GM18858 (cell line): Measurements from ENCODE around the gene IL1RAP.
"Not testable (repeated sequence)": the region's sequence is repeated elsewhere in the genome, so short reads cannot be mapped to it uniquely, and the experiment has no call there.

ENCODE experiments used
- ATAC-seq: cut with Tn5 transposase; IDR thresholded peaks from one replicate; pipeline ENCODE4 v1.9.1; 2021; ENCODE audit not compliant: unreplicated experiment

The IL1RAP gene, protein sequence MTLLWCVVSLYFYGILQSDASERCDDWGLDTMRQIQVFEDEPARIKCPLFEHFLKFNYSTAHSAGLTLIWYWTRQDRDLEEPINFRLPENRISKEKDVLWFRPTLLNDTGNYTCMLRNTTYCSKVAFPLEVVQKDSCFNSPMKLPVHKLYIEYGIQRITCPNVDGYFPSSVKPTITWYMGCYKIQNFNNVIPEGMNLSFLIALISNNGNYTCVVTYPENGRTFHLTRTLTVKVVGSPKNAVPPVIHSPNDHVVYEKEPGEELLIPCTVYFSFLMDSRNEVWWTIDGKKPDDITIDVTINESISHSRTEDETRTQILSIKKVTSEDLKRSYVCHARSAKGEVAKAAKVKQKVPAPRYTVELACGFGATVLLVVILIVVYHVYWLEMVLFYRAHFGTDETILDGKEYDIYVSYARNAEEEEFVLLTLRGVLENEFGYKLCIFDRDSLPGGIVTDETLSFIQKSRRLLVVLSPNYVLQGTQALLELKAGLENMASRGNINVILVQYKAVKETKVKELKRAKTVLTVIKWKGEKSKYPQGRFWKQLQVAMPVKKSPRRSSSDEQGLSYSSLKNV

DNA sequence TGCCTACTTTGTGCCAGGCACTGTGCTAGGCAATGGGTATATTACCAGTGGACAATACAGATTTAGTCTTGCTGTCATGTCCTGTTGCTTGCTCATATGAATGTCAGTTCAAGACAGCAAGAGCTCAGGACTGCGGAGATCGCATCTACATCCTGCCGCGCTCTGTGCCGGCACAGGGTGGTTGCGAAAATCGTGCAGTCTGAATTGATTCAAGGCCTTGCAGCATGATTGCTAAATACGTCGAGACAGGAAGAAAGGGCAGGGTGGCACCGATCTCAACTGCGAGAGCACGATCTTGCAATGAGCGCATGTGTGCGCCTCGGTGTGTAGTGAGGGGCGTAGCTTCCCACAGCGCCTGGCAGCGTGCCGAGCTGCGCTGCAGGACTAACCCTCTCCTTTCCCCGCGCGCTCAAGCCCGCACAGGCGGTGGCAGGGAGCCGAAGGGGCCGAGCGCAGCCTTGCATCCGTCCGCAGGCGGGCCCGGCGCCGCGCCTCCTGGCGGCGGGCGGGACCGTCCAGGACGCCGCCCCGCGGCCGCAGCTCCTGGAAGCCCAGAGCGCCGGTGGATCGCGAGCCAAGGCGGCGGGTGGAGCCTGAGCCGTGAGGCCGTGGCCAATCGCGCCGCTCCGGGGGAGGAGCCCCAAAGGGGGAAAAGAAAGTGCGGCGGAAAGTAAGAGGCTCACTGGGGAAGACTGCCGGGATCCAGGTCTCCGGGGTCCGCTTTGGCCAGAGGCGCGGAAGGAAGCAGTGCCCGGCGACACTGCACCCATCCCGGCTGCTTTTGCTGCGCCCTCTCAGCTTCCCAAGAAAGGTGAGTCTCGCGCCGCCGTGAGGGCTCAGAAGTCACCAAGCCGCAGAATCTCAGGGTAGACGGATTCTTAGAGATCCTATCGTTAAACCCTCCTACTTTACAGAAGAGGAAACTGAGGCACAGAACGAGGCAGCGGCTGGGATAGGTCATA lies at the start of gene IL1RAP:
Gene IL1RAP, plus strand, starts transcription at position 677 of the 962 bp plus-strand sequence. CDS start 50,205 bp downstream, outside the sequence.
- ATAC-seq = peak; percentile 98

DNA sequence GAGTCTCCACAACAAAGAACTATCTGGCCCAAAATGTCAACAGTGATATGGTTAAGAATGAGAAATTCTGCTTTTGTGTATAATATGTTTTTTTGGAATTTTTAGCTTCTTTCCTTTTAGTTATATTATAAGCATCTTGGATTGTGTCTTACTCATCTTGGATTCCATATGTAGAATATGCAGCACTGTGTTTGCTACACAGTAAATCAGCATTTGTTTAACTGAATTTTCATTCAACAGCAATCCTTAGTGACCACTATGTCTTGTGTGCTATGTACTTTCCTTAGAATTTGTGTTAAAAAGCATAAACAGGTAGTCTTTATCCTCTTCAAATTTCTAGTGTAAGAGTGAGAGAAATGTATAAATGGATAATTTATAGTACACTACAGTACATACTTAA lies 46.0 kb upstream of the IL1RAP start:
- ATAC-seq = no peak

DNA sequence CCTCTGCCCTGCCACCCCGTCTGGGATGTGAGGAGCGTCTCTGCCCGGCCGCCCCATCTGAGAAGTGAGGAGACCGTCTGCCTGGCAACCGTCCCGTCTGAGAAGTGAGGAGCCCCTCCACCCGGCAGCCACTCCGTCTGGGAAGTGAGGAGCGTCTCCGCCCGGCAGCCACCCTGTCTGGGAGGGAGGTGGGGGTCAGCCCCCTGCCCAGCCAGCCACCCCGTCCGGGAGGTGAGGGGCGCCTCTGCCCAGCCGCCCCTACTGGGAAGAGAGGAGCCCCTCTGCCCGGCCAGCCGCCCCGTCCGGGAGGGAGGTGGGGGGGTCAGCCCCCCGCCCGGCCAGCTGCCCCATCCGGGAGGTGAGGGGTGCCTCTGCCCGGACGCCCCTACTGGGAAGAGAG lies 40.6 kb upstream of the IL1RAP start:
- ATAC-seq = not testable (repeated sequence)

DNA sequence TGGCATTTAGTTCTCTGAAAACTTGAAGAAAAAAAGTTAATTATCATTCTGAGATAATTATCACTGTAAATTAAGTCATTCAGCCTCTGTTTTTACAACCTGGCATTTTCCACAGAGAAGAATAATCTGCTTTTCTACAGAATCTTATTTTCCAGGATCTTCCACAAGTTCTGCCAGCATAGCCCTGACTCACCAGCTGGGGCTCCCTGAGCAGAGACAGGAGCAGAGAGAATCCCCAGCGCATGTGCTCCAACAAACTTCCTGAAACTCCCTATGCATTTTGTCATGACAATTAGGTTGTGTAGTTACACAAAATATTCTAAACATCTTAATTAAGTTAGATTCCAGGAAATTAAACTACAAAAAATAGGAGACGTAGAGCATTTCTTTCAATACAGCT lies 32.1 kb upstream of the IL1RAP start:
- no peak for ATAC-seq

DNA sequence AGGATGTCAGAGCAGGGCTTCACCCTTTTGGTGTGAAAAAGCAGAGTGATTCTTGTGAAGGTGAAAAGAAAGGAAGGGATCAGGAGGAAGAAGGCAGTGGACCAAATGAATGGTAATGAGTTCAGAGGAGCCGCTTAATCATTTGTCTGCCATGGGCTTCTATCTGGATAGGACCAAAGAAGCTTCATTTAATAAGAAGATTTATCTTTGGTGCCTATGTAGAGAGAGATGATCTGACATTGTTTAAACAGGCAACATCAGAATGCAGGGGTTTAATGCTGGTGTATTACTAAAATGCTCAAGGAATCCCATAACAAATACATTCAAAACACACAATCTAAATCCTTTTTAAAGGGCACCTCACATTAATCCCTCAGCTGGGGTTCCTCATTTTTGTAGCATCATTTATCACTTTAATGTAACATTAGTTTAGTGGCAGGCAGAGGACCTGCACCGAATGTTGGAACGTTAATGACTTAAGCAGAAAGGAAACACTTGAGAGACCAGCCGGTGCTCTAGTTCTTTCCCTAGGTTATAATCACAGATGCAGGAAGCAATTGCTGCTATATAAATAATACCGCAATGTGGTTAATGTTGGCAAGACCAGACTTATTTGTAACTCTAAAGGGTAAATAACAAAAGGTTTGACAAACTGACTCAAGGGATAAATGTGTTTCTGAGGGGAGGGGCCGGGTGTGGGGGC lies 27.9 kb upstream of the IL1RAP start:
- ATAC-seq = no peak

DNA sequence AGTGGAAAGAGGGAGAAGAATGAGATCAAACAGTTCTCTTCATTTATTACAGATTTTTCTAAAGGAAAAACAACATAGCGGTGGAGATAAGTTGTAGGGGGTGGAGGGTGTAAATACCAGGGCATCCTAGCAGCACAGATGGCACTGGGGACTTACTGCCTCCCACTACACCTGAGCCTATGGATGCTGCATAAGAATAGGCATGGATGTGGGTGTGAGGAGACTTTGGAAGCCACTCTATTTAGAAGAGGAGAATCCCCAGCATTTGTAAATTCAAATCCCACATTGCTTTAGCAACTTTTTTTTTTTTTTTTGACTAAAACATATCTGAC lies 27.4 kb upstream of the IL1RAP start:
- ATAC-seq = no peak

DNA sequence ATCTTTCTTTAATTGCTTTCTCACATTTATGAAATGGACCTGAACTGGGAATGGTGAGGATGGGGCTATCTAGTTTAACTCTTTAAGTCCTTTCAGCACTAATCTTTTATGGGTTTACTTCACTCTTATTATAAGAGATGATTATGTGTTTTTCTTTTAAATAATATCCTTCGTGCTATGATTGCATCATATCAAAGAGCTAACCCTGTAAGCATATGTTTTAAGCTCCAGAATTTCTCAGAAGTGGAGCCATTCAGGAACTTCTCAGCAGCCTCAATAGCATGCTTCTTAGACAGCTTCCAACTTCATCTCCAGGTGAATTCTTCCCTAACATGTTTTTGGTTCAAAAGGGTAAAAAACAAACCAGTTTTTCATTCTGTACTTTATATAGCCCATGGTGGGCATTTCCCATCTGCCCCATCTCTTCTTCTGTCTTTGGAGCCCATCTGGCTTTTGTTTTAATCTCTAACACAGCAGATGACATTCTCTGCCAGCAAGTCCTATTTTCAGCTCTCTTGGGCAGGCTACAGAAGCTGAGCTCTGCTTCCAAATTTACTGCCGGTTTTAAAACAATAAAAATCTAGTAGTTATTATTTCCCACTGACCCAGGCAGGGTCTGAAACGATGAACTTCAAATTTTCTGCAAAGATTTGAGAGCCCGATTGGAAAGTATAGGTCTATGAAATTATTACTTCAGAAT lies 26.8 kb upstream of the IL1RAP start:
- ATAC-seq = no peak

DNA sequence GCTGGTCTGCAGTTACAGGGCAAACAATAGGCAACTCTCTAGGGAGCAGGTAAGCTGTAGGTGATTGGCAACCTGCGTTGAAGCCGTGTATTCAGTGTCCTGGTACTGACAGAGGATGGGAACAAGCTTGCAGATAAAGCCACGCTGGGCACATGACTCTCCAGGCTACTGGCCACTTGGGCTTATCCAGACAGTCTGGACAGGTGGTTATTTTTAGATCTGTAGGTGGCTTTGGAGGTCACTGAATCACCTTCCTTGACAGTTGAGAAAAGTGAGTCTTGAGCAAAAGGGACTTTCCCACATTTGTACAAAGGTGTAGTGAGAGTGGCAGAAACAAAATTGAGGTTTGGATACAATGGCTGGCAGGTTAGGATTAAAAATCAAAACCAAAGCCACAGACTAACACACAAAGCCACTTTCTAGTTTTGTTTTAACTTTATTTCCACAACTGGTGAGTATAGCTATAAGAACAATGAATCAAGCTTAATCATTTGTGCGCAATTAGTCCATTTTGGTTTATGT lies 22.3 kb upstream of the IL1RAP start:
- ATAC-seq = no peak

DNA sequence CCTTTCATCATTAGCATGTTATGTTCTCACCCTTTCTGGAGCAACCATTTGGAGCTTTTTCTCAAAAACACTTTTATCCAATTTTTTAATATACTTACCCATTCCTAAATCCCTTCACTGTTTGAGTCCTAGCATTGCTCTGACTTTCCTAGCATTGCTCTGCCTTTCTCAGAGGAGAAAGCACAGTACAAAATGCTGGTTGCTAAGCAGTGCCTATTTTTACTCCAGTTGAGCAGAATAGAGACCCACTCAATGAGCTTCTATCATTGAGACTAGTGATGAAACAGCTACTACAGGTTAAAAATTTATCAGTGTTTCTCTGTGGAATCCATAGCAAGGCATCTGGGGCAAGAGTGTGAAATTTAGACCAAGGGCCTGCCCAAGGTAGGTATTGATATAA lies 21.8 kb upstream of the IL1RAP start:
- no peak for ATAC-seq

DNA sequence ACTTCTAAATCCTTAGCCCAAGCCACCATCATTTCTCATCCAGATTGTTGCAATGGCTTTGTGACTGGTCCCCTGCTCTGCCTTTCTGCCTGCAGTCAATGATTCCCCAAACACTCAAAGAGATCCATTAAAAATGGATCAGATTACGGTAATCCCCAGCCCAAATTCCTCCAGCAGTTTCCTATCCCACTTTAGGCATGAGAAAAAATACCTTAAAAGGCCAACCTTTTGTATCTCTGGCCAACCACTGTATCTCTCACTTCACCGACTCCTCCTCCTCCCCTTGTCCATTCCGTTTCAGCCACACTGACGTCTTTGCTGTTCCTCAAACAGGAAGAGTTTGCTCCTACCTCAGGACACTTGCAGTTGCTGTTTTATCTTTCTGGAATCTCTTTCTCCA lies 20.9 kb upstream of the IL1RAP start:
- ATAC-seq = no peak

DNA sequence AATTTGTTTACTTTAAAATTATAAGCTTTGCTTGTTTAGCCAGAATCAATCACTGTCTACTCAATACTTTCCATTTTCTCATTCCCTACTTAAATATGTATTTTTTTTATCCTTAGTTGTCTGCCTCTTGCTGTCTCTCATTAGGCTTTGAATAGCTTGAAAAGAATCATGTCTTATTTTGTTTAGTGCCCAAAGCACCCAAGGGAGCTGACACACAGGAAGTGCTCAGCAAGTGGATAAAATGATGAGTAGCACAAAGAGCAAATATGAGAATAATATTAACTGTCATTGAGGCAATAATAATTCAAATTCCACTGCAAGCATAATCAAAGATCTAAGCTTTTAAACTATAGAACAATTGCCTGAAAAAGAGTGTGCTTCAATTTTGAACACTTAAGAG lies 19.0 kb upstream of the IL1RAP start:
- no peak for ATAC-seq

DNA sequence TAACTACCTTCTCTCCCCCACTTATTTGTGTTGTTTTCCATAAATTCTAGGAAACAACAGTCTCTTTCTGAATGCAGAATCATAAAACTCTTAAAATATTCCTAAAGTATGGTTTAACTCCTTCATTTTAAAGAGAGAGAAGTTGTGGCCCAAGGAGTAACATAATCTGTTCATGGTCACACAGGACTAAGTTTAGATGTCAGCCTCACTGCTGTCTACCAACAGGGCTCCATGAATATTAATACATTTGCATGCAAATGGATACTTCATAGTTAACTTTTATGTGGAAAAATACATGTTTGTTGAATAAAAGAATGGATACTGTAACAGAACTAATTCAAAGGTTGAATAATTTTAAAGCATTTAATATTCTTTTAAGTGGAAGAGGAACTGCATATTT lies 18.5 kb upstream of the IL1RAP start:
- ATAC-seq = no peak

DNA sequence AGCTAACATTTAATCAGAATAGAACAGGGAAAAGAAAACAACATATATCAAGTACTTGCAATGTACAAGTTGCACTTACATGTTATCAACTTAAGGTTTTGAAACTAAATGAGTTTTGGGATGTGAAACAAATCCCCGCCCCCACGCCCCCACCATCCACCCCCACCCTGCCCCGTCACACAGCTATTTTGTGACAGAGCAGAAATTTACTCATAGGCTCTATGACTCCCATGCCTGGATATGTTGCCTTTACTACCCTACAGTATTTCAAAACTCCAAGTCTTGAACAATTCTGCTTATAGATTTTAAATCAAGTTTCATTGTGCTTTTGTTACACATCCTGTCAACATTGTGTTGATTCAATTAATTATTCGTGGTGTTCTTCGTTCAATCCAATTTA lies 18.1 kb upstream of the IL1RAP start:
- ATAC-seq = no peak

DNA sequence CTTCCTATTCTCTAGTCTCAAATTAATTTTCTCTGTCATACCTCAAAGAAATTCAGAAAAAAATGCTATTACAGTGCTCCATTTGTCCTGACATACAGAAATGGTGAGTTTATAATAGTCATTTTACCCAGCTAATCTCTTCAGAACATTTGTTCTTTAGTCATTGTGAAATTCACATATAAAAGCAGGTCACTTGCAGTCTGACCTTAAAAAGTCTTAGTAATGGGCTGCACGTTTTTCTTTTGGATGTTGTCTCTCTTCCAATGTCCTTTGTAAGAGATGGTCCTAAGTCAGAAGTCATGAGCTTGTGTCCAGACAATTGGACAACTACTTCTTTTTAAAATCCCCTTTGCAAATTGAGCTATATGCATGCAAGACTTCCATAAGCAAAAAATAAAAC lies 17.0 kb upstream of the IL1RAP start:
- no peak for ATAC-seq

DNA sequence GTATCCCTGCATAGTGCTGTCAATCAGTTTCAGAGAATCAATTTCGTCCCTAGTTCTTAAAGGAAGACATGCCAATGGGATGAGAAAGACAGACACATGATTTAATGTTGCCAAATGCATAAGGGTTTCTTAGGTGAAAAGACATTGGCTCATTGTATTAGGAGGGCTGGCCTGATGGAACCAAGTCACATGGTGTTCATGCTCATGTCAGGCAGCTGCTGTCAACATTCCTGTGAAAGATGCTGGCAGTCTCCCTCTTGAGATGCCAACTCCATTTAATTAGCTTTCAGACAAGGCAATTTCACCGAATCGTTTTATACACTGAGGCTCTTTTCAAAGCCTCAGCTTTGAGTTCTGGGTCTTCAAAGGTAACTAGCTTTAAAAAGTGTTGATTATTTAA lies 16.1 kb upstream of the IL1RAP start:
- ATAC-seq = no peak

DNA sequence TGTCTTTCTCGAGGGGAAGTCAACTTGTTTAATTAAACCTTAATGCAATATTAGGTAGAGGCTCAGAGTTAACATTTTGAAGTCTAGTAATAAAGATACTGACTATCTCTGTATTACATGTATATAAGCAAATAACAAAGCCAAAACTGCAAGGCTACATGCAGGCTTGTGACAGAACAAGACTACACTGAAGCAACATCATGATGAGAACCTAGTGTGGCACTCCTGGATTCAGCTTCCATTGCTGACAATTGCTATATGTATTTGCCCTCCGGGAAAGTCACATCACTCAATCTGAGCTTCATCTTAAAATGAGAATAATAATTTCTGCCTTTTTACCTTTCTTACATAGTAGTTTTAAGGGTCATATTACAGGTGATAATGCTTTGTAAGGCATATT lies 15.6 kb upstream of the IL1RAP start:
- ATAC-seq = no peak

DNA sequence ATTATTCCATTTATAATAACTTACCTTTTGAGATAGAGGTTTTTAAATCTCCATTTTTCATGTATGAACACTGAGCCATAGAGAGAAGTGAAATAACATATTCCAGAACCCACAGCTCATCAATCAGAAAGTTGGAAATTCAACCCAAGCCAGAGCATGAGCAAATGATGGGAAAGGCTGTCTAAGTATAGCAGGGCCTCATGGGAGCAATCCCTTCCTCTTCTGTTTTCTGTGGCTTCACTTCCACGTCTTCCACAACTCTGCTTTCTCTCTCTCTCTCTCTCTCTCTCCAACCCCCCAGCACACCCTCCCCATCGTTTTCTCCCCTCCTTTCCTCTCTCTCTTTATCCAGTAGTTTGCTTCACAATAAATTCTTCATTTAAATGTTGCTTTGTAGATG lies 14.8 kb upstream of the IL1RAP start:
- ATAC-seq = no peak

DNA sequence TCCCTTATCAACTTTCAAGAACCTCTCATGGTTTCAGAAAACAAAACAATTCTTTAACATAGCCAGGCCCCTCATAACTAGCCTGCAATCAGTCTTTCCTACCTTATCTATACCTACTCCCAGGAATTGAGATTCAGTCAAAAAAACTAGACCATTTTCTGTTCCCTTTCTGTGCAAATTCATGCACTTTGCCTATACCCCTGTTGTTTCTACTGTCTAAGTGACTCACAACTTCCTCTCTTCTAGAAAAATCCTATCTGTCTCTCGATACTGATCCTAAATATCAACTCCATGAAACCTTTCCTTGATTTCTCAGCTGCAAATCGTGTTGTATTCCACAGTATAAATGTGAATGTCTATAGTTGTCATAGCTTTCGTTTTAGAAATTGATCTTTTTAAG lies 10.9 kb upstream of the IL1RAP start:
- ATAC-seq = no peak

DNA sequence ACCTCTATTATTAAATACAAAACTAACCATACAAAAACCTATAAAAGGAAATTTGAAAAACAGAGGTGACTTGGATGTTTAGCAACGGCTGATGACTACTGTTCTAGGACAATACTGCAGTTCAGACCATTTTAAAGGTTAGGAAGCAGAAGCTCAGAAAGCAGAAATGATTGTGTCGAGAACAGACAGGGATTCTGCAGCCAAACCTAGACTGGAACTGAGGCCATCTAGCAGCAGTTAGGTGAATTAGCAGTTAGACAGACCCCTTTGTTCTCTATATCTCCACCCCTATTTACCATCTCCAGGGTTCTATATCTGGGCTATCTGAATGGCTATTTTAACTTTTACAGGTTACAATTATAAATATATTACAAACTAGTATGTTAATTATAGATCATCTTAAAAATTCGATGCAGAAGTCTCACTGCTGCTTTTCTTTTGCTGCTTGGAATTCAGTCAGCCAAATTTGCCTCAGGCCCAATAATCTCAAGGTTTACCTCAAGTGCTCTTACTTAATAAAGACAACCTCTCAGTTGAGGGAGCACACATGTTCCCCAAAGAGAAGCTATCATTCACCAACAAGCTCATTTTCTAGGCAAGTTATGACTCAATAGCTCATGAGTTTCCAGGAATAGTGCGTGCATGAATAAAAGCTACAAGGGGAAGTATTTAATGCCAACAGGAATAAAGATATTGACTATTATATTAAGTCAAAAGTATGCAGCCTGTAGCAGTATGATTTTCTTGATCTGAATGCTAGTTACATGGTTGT lies 9.3 kb upstream of the IL1RAP start:
- ATAC-seq = no peak
